ENCODE data around the gene WDR62.

WDR62 gene

GRCh38 chr19:36084231-36085009 is 29.7 kb downstream of the WDR62 start:
- no peak overlapping the region for H3K4me3 ChIP-seq (ENCODE audit: low read depth, low read length)
- no peaks in the 10 kb centered on the region for H3K27me3 ChIP-seq (ENCODE audit: control insufficient read depth, insufficient read depth, low read length)
- H3K9me3 ChIP-seq (ENCODE audit: control insufficient read depth, insufficient read depth, low read length), result no peaks in the 10 kb centered on the region
- H3K27ac ChIP-seq (ENCODE audit: low read depth, low read length), result no peak overlapping the region
- no peak overlapping the region for H3K9ac ChIP-seq (ENCODE audit: low read depth, low read length)
- H3K36me3 ChIP-seq (ENCODE audit: control insufficient read depth, insufficient read depth, low read length), result peaks cover 86% of the 10 kb centered on the region
- no peaks in the 10 kb centered on the region for H3K4me1 ChIP-seq (ENCODE audit: control insufficient read depth, insufficient read depth, low read length)

GRCh38 chr19:36086326-36086725 is 31.6 kb downstream of the WDR62 start:
- Histone ChIP-seq H3K4me1 (ENCODE audit: control insufficient read depth, insufficient read depth, low read length) (no peaks in the 10 kb centered on the region), H3K27me3 (ENCODE audit: control insufficient read depth, insufficient read depth, low read length) (no peaks in the 10 kb centered on the region), H3K4me3 (ENCODE audit: low read depth, low read length) (no peak overlapping the region), H3K9ac (ENCODE audit: low read depth, low read length) (no peak overlapping the region), H3K27ac (ENCODE audit: low read depth, low read length) (no peak overlapping the region), H3K9me3 (ENCODE audit: control insufficient read depth, insufficient read depth, low read length) (no peaks in the 10 kb centered on the region), H3K36me3 (ENCODE audit: control insufficient read depth, insufficient read depth, low read length) (peaks cover 91% of the 10 kb centered on the region)

DNA sequence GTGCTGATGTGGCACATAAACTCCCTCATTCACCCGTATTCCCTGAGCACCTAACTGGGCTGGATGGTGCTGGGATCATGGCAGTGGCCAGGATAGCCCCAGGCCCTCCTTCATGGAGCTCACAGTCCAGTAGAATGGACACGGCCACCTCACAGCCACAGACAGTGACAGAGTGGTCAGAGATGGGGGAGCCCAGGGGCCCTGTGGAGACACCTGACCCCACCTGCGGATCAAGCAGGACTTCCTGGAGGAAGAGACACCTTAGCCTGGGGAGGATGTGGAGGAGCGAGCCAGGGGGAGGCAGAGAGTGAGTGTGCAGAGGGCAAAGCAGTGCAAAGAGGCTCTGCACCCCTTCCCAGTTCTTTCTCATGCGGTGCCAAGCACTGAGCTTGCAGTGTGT is 35.1 kb downstream of the WDR62 start:
- no peaks in the 10 kb centered on the region for H3K27me3 ChIP-seq (ENCODE audit: control insufficient read depth, insufficient read depth, low read length)
- H3K36me3 ChIP-seq (ENCODE audit: control insufficient read depth, insufficient read depth, low read length), result peaks cover 87% of the 10 kb centered on the region
- H3K4me3 ChIP-seq (ENCODE audit: low read depth, low read length), result no peak overlapping the region
- no peaks in the 10 kb centered on the region for H3K9me3 ChIP-seq (ENCODE audit: control insufficient read depth, insufficient read depth, low read length)
- no peak overlapping the region for H3K9ac ChIP-seq (ENCODE audit: low read depth, low read length)
- no peak overlapping the region for H3K27ac ChIP-seq (ENCODE audit: low read depth, low read length)
- H3K4me1 ChIP-seq (ENCODE audit: control insufficient read depth, insufficient read depth, low read length), result no peaks in the 10 kb centered on the region

DNA sequence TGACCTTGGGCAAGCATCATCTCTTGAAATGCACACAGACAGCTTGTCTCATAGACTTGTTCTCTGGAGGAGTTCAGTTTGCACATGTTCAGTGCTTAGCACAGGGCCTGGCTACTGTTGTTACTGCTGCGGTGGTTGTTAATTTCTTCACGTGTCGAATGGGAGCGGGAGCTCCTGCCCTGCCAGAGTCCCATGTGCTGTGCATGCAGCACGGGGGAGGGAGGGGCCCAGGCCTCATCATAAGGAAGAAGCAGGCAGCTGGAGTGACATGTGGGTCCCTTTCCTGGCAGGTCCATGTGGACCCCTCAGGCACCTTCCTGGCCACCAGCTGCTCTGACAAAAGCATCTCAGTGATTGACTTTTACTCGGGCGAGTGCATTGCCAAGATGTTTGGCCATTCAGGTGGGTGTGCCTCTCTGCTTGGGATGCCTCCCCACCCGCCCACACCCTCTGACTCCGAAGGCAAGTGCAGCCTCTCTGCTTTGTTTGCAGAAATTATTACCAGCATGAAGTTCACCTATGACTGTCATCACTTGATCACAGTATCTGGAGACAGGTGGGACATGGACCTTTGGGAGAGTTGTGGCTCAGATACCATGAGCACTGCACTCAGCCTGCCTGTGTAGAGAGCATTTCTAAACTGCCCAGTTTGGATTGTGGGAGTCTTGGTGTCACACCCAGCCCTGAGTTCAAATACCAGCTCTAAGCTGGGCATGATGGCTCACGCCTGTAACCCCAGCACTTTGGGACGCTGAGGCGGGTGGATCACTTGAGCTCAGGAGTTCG is 36.4 kb downstream of the WDR62 start:
- Histone ChIP-seq H3K9ac (ENCODE audit: low read depth, low read length) (no peak overlapping the region), H3K4me1 (ENCODE audit: control insufficient read depth, insufficient read depth, low read length) (no peaks in the 10 kb centered on the region), H3K36me3 (ENCODE audit: control insufficient read depth, insufficient read depth, low read length) (peaks cover 89% of the 10 kb centered on the region)

DNA sequence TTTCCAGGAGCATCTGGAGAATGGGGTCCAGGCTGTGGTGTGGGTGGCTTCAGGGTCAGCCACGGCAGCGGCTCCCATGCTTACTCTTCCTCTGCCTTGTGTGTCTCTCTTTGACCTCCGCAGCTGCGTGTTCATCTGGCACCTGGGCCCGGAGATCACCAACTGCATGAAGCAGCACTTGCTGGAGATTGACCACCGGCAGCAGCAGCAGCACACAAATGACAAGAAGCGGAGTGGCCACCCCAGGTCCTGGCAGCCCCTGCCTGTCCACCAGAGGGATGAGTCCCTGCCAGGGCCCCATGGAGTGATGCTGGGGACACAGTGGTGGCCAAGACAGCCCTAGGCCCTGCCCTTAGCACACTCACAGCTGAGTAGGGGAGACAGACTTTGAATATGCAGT is 37.9 kb downstream of the WDR62 start:
- Histone ChIP-seq H3K27ac (ENCODE audit: low read depth, low read length) (no peak overlapping the region), H3K4me1 (ENCODE audit: control insufficient read depth, insufficient read depth, low read length) (no peaks in the 10 kb centered on the region), H3K4me3 (ENCODE audit: low read depth, low read length) (no peak overlapping the region), H3K9ac (ENCODE audit: low read depth, low read length) (no peak overlapping the region), H3K9me3 (ENCODE audit: control insufficient read depth, insufficient read depth, low read length) (no peaks in the 10 kb centered on the region), H3K27me3 (ENCODE audit: control insufficient read depth, insufficient read depth, low read length) (no peaks in the 10 kb centered on the region), H3K36me3 (ENCODE audit: control insufficient read depth, insufficient read depth, low read length) (peaks cover 90% of the 10 kb centered on the region)

More for the DNA sequence above, 36.4 kb downstream of the WDR62 start:
- no peak overlapping the region for H3K27ac ChIP-seq (ENCODE audit: low read depth, low read length)
- no peaks in the 10 kb centered on the region for H3K9me3 ChIP-seq (ENCODE audit: control insufficient read depth, insufficient read depth, low read length)
- H3K4me3 ChIP-seq (ENCODE audit: low read depth, low read length), result no peak overlapping the region
- no peaks in the 10 kb centered on the region for H3K27me3 ChIP-seq (ENCODE audit: control insufficient read depth, insufficient read depth, low read length)

GRCh38 chr19:36093146-36093662 is 38.5 kb downstream of the WDR62 start:
- Histone ChIP-seq H3K9ac (ENCODE audit: low read depth, low read length) (no peak overlapping the region), H3K4me1 (ENCODE audit: control insufficient read depth, insufficient read depth, low read length) (no peaks in the 10 kb centered on the region), H3K4me3 (ENCODE audit: low read depth, low read length) (no peak overlapping the region), H3K36me3 (ENCODE audit: control insufficient read depth, insufficient read depth, low read length) (peaks cover 88% of the 10 kb centered on the region), H3K27me3 (ENCODE audit: control insufficient read depth, insufficient read depth, low read length) (no peaks in the 10 kb centered on the region), H3K27ac (ENCODE audit: low read depth, low read length) (no peak overlapping the region), H3K9me3 (ENCODE audit: control insufficient read depth, insufficient read depth, low read length) (no peaks in the 10 kb centered on the region)

DNA sequence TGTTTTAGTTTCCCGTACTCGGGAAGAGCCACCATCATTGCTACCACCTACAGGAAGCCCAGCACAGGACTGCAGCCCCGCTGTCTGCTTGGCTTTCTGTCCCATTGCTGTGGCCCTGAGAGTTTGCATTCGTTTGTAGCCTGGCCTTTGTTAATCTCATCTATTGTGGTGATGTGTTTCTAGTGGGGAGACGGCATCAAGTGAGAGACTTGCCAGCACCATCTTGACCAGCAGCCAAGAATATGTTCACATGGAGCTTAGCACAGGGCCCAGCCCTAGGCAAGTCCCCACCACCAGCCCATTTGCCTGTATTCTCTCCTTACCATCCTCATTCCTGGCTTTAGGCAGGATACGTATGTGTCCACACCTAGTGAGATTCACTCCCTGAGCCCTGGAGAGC is 39.0 kb downstream of the WDR62 start:
- Histone ChIP-seq H3K4me1 (ENCODE audit: control insufficient read depth, insufficient read depth, low read length) (no peaks in the 10 kb centered on the region), H3K36me3 (ENCODE audit: control insufficient read depth, insufficient read depth, low read length) (peaks cover 87% of the 10 kb centered on the region), H3K27ac (ENCODE audit: low read depth, low read length) (no peak overlapping the region), H3K27me3 (ENCODE audit: control insufficient read depth, insufficient read depth, low read length) (no peaks in the 10 kb centered on the region), H3K9me3 (ENCODE audit: control insufficient read depth, insufficient read depth, low read length) (no peaks in the 10 kb centered on the region), H3K4me3 (ENCODE audit: low read depth, low read length) (no peak overlapping the region), H3K9ac (ENCODE audit: low read depth, low read length) (no peak overlapping the region)

DNA sequence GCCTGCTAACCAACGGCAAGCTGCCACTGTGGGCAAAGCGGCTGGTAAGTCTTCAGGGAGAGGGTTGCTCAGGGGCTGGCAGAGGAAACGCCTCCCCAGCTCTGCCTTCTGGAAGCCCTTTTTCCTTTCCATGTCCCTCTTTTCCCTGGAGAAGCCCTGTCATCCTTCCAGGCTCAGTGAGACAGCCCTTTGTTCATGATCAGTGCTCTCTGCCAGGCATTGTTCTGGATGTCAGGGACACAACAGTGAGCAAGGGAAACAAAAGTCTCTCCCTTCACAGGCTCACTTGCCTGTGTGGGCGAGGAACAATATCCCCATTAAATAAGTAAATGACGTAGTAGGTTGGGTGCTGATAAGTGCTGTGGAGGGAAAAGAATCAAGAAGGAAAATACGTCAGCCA is 42.3 kb downstream of the WDR62 start:
- Histone ChIP-seq H3K27me3 (ENCODE audit: control insufficient read depth, insufficient read depth, low read length) (no peaks in the 10 kb centered on the region), H3K4me3 (ENCODE audit: low read depth, low read length) (no peak overlapping the region), H3K9me3 (ENCODE audit: control insufficient read depth, insufficient read depth, low read length) (no peaks in the 10 kb centered on the region), H3K36me3 (ENCODE audit: control insufficient read depth, insufficient read depth, low read length) (peaks cover 86% of the 10 kb centered on the region), H3K27ac (ENCODE audit: low read depth, low read length) (no peak overlapping the region), H3K4me1 (ENCODE audit: control insufficient read depth, insufficient read depth, low read length) (no peaks in the 10 kb centered on the region), H3K9ac (ENCODE audit: low read depth, low read length) (no peak overlapping the region)

- no peak overlapping the region for H3K27ac ChIP-seq (ENCODE audit: low read depth, low read length)
- no peaks in the 10 kb centered on the region for H3K4me1 ChIP-seq (ENCODE audit: control insufficient read depth, insufficient read depth, low read length)
- no peak overlapping the region for H3K4me3 ChIP-seq (ENCODE audit: low read depth, low read length)
- H3K27me3 ChIP-seq (ENCODE audit: control insufficient read depth, insufficient read depth, low read length), result no peaks in the 10 kb centered on the region
- H3K9ac ChIP-seq (ENCODE audit: low read depth, low read length), result no peak overlapping the region
- H3K9me3 ChIP-seq (ENCODE audit: control insufficient read depth, insufficient read depth, low read length), result no peaks in the 10 kb centered on the region
- H3K36me3 ChIP-seq (ENCODE audit: control insufficient read depth, insufficient read depth, low read length), result peaks cover 87% of the 10 kb centered on the region
Observed at GRCh38 chr19:36099166-36099785, 44.6 kb downstream of the WDR62 start.

DNA sequence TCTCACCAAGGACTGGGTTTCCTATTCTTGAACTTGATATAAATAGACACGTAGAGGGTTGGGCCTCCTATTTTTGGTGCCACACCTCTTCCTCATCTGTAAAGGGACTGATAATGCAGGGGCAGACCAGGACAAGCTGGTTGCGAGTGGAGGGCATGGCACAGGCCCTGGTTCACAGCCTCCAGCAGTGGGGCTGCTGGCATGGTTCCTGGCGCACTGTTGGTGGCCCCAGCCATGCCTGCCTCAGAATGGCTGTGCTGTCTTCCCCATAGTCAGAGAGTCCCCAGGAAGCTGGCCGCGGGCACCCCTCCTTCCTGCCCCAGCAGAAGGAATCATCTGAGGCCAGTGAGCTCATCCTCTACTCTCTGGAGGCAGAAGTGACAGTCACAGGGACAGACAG is 45.8 kb downstream of the WDR62 start:
- H3K27ac ChIP-seq (ENCODE audit: low read depth, low read length), result no peak overlapping the region
- H3K4me1 ChIP-seq (ENCODE audit: control insufficient read depth, insufficient read depth, low read length), result no peaks in the 10 kb centered on the region
- no peaks in the 10 kb centered on the region for H3K27me3 ChIP-seq (ENCODE audit: control insufficient read depth, insufficient read depth, low read length)
- peaks cover 90% of the 10 kb centered on the region for H3K36me3 ChIP-seq (ENCODE audit: control insufficient read depth, insufficient read depth, low read length)
- H3K9ac ChIP-seq (ENCODE audit: low read depth, low read length), result no peak overlapping the region
- H3K4me3 ChIP-seq (ENCODE audit: low read depth, low read length), result no peak overlapping the region
- H3K9me3 ChIP-seq (ENCODE audit: control insufficient read depth, insufficient read depth, low read length), result no peaks in the 10 kb centered on the region
